AML-193 (cell line): ENCODE data around the gene FRYL.
"Not testable (repeated sequence)": the region's sequence is repeated elsewhere in the genome, so short reads cannot be mapped to it uniquely, and the experiment has no call there.

Source experiments
- DNase-seq, 2 experiments: peaks; one replicate each; lab custom pipeline; 2025; lab: John Stamatoyannopoulos, UW

The FRYL gene

DNA sequence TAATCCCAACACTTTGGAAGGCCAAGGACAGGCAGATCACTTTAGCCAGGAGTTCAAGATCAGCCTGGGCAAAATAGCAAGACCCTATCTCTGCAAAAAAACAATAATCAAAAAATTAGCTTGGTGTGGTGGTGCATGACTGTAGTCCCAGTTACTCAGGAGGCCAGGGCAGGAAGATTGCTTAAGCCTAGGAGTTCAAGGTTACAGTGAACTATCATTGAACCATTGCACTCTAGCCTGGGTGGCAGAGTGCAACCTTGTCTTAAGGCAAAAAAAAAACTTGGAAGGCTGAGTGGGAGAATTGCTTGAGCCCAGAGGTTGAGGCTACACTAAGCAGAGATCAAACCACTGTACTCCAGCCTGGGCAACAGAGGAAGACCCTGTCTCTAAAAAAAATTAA lies 5.2 kb upstream of the FRYL start:
- DNase-seq: no peak

- no peak for DNase-seq
These were observed 1.9 kb upstream of the FRYL start for GRCh38 chr4:48781968-48782367.

GRCh38 chr4:48780865-48781214 lies 761 bp upstream of the FRYL start:
- DNase-seq: peak; percentile 25 to 43

DNA sequence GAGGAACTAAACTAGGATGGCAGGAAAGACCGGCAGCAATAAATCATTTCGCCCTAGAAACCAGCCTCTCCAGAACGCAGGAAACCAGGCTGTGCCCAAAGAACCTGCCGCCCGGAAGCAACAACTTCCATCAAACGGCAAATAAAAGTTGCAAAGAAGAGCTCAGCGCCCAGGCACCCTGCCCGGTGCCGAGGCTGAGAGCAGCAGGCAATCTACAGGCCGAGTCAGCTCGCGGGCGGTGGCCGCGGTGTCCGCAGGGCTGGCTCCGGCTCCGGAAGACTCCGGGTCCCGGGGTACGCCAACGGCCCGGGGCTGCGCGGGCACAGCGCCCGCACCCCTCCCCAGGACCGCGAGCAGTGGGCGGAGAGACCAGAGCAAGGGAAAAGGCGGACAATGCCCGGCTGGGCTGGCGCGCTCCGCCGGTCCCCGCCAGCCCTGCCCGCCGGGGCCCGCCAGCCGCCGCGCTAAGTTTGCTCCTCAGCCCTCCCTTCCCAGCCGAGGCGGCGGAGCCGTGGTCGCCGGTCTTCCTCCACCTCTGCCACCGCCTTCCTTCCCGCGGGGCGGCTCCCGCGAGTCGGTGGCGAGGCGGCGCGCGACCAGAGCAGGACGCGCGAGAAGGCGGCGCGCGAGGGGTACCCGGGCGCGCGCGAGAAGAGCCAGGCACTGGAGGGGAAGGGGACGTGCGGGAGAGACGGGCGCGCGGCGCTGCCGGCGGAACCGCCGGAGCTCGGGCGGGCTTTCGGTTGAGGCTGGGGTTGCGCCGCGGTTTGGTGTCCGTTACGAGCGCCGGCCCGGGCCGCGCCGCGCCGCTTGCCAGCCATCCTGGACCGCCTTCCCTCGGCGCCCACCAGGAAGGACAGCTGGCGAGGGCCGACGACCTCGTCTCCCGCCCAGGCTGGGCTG lies 733 bp downstream of the FRYL start:
- peak; percentile 28 to 41 for DNase-seq

GRCh38 chr4:48778431-48779094 lies 1.5 kb downstream of the FRYL start:
- DNase-seq: peak; percentile 48 to 55

DNA sequence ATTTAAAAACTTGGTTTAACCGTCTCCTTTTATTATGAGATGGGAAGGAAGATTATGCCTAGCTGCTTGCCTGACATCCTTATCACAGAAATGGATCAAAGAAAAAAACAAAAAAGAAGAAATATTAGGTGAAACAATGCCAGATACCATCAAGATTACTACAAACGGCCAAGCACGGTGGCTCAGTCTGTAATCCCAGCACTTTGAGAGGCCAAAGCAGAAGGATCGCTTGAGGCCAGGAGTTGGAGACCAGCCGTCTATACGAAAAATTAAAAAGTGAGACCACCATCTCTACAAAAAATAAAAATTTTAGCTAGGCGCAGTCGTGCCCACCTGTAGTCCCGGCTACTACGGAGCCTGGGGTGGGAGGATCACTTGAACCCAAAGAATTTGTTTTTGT lies 2.3 kb downstream of the FRYL start:
- no peak for DNase-seq

GRCh38 chr4:48774760-48775710 lies 5.0 kb downstream of the FRYL start:
- DNase-seq: no peak

DNA sequence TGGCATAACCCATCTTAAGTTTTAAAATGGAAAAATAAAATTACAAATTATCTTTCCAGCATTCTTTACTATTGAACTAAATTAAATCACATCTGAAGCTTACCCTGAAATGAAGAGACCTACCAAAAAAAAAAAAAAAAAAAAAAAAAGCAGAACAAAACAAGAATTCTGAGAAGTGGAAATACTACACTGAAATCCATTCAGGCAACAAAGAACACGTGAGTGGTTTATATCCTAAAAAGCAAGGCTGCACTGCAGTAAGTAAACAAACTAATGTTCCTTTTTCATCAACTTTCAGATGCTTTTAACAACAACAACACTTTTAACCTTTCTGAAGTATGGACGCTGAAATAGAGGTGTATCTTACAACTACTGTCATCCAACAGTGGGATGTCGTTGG lies 7.5 kb downstream of the FRYL start:
- DNase-seq: no peak

DNA sequence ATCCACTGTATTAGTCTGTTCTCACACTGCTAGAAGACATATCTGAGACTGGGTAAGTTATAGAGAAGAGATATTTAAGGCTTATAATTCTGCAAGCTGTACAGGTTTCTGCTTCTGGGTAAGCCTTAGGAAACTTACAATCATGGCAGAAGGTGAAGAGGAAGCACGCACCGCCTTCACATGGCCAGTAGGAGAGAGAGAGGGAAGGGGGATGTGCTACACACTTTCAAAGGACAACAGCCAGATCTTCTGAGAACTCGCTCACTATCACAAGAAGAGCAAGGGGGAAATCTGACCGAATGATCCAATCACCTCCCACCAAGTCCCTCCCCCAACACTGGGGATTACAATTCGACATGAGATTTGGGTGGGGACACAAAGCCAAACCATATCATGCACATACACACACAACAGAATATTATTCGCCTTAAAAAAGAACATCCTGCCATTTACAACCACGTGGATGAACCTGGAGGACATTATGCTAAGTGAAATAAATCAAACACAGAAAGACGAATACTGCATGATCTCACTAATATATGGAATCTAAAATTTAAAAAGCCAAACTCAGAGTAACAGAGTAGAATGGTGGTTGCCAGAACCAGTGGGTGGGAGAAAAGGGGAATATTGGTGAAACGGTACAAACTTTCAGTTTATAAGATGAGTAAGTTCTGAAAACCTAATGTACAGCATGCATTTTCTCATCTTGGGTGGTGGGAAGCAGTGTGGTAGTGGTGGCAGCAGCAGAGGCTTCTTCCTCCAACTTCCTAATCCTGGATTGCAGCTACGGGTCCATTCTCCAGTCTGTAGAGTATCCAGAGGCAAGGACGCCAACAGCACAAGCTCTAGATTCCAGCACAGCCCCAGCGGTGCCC lies 12.8 kb downstream of the FRYL start:
- DNase-seq: no peak

- DNase-seq: no peak
These were observed 13.8 kb downstream of the FRYL start for GRCh38 chr4:48766131-48766792.

GRCh38 chr4:48762408-48762807 lies 17.7 kb downstream of the FRYL start:
- no peak for DNase-seq

- no peak for DNase-seq
These were observed 18.8 kb downstream of the FRYL start for GRCh38 chr4:48761286-48761685.

- not testable (repeated sequence) for DNase-seq
These were observed 21.4 kb downstream of the FRYL start for GRCh38 chr4:48758703-48759102.

DNA sequence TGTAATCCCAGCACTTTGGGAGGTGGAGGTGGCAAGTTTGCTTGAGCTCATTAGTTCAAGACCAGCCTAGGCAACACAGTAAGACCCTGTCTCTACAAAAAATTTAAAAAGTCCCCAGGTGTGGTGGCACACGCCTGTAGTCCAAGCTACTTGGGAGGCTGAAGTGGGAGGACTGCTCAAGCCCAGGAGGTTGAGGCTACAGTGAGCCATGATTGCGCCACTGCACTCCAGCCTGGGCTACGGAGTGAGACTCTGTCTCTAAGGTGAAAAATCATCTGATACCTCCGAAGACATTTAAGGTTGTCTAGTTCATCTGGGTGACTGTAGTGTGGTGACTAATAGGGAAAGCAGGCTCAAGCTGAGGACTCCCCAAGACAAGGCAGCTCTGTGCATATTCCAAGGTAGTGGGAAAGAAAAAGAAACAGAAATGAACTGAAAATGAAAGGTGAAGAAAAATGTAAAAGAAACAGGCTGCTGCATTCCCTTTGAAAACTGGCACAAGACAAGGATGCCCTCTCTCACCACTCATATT lies 23.3 kb downstream of the FRYL start:
- DNase-seq: no peak

DNA sequence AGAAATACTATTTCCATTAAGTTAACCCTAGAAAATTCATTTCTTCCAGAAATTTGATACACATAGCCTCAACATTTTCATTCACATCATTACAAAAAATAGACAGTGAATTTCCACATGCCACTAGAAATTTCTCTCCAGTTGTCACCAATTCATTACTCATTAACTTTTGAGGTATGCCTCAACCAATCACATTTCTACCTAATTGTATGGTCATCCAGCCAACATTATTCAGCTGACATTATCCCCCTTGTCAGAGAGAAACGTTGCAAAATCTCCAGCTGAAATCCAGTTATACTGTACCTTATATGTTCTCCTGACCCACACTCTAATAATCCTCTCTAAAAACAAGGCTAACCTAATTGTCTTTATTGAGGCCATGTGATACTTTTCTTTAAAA lies 24.8 kb downstream of the FRYL start:
- DNase-seq: no peak

- no peak for DNase-seq
These were observed 26.9 kb downstream of the FRYL start for GRCh38 chr4:48753159-48753558.

DNA sequence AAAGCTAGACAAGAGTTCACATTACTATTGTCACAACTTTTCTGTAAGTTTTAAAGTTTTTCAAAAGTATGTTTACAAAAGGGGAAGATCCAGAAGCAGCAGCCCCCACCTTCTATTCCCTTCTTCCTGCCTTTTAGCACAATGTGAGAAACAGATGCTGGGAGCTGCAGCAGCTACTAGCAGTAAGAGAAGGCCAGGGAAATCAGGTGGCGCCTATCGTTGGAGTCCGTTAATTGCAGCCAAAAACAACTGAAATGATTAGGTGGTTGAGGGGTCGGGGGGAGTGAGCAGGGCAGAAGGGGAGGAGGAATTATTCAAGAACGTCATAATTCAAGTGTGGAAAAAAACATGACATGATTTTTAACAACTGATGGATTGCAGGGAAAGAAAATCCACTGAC lies 27.4 kb downstream of the FRYL start:
- no peak for DNase-seq

DNA sequence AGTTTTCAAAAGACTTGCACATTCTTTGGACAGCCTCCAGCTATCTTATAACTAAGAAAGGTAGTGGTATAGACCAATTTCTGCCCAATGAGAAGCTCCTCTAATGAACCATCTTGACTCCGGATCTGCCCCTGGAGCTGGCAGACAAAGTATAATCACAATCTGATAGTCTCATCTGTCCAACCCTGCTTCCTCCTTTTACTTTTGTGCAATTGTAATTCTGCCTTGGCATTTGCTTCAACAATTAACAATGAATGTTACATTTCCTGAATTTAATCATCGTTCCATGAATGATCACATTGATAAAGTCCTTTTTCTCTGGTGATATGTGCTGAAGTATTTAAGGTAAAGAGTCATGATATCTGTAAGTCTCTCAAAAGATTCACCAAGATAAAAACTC lies 27.8 kb downstream of the FRYL start:
- no peak for DNase-seq

GRCh38 chr4:48748949-48749596 lies 31.0 kb downstream of the FRYL start:
- DNase-seq: no peak
